GM13977 (cell line): ENCODE results near the gene NR2F1-AS1.

Experiments used
- DNase-seq: peaks from one replicate; pipeline ENCODE4 v3.0.0; 2012; ENCODE audit warnings: low spot score
- in situ Hi-C: fragments of 300-500 bp; cut with MboI; formaldehyde crosslinking; loops from one replicate; pipeline ENCODE4 v1.12.0; 2022; ENCODE audit warnings: low sequenced_read_pairs, low pct_unique_long_range_greater_than_20kb, mixed read lengths, inconsistent platforms; ENCODE audit not compliant: unreplicated experiment
- TF ChIP-seq, protein P1 (sequence below): IDR thresholded peaks from 2 replicates; pipeline ENCODE4 v1.5.1; 2012; ENCODE audit warnings: mild to moderate bottlenecking, control low read depth; ENCODE audit not compliant: insufficient read depth; ENCODE audit errors: extremely low read depth, missing control alignments

The NR2F1-AS1 gene

DNA sequence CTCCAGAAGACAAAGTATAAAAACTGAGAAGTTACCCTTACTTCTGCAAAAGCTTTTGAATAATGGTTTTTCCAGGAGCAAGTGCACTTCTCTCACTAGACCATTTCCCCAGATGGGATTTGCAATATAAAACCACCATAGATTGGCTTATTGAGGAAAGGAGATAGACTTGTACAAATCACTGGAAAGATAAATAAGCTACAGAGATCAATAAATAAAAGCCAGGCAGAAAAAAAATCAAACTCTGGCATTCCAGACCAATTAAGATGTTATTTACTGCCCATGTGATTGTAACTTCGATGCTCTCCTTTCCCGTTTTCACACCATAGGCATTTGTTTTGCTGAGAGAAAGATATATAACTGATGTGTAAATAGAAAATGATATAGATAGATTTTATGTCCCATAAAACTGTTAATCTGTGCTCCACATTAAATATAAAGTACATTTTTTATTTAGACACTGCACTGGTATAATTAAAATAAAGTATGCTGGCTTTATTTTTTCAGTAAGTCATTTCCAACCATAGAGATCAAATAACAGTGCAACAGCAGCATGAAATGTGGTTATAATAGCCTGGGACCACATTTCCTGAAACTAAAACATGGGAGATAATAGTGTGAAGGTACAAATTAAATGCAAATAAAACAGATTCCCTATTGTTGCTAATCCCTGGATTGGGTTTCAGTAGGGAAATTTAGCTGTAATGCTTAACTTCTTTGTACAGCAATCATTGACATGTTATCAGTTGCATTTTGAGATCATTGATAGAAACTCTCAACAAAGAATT lies 177.7 kb downstream of the NR2F1-AS1 start:
- in situ Hi-C loops = no loop called here

DNA sequence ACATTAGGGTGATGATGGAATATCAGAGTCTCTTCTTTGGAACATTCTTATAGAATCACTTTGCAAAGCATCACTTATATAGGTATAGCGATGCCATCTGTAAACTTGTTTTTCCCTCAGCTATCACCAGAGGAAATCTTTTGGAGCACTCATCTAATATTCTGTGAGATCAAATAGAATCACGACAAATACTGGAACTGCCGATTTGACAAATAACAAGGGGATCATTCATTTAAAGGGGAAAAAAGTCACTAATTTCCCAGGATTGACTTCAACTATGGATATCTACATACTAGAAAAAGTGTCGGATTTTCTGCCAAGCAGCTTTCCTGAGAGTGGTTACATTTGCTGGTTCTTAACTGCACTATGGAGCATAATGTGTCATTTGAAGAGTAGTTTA lies 178.6 kb downstream of the NR2F1-AS1 start:
- no peak for DNase-seq
- TF ChIP-seq, protein P1, sequence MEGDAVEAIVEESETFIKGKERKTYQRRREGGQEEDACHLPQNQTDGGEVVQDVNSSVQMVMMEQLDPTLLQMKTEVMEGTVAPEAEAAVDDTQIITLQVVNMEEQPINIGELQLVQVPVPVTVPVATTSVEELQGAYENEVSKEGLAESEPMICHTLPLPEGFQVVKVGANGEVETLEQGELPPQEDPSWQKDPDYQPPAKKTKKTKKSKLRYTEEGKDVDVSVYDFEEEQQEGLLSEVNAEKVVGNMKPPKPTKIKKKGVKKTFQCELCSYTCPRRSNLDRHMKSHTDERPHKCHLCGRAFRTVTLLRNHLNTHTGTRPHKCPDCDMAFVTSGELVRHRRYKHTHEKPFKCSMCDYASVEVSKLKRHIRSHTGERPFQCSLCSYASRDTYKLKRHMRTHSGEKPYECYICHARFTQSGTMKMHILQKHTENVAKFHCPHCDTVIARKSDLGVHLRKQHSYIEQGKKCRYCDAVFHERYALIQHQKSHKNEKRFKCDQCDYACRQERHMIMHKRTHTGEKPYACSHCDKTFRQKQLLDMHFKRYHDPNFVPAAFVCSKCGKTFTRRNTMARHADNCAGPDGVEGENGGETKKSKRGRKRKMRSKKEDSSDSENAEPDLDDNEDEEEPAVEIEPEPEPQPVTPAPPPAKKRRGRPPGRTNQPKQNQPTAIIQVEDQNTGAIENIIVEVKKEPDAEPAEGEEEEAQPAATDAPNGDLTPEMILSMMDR = no peak
- in situ Hi-C loops = no loop called here

More for the DNA sequence above, 177.7 kb downstream of the NR2F1-AS1 start:
- DNase-seq = no peak
- TF ChIP-seq, protein P1 = no peak

DNA sequence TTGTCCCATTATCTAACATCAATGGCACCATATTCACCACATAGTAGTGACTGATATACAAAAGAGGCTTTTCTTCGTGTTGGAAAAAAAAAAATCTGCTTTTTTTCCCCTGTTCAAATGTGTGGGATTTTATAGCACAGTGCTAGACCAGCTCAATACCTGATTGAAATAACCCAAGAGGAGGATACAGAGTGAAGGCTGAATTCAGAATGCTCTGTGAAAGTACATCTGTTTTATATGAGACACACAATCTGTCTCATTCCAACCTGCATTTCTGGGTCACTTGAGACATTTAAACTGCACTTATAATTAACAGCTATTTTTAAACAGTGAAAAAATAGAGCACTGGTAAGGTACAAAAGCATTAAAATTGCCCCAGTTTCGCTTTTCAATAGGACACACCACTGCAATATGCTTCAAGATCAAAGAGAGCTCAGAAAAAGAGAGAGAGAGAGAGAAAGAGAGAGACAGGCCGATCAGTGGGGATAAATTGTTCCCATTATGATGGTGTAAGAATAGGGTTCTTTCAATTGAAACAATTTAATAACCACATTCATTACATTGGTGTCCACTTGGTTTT lies 179.3 kb downstream of the NR2F1-AS1 start:
- TF ChIP-seq, protein P1 = no peak
- in situ Hi-C loops = no loop called here
- DNase-seq = no peak

DNA sequence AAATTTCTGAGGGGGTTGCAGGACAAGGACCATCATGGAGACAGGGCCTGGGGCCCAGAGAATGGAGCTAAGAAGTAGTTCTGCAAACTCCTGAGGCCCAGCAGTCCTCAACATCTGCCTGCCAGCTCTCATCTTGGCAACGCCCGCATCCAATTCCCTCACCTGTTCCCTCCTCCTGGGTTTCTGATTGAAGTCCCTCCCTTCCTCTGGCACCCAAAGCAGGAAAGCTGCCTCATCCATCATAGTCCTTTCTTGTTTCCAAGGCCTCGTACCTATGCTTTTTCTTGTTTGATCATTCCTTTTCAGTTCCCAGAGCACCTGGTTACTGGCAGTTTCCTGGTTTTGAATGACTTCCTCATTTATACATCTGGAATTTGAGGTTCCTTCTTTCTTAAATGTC lies 181.3 kb downstream of the NR2F1-AS1 start:
- in situ Hi-C loops = no loop called here
- no peak for DNase-seq
- TF ChIP-seq, protein P1 = no peak

DNA sequence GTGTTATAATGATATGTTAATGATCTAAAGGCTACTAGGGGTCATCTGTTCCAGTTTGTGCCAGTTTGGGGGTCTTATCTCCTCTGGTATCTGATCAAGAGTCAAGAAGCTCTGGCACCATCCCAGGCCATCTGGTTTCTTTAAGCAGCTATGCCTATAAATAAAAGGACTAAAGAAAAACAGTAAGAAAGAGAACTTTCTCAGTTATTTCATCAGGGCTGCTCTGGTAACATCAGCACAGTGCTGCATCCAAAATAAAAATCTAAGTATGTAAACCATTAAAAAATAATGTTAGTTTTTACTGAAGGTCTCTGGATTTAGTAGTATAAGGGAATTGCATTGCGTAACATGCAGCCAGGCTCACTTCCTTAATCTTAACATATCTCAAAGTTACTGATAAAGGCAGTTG lies 185.0 kb downstream of the NR2F1-AS1 start:
- in situ Hi-C loops = no loop called here

DNA sequence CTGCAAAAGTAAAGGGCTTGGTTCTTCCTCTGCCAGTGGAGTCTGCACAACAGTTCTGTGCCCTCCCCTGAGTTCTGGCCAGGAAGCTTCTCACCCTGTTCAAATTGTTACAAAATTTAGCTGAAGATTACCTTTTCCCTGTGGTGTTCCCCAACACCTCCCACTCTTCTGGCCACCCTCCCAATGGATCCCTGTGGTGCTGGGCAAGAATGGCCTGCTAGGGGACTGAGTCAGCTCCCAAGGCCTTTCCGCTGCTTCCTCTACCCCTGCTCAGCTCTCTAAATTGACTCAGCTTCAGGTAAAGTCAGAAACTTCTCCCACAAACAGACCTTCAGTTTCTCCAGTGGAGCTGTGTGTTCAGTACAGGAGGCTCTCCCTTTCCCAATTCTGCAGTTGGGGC lies 186.0 kb downstream of the NR2F1-AS1 start:
- in situ Hi-C loops = no loop called here
- TF ChIP-seq, protein P1 = no peak

More for the DNA sequence above, 185.0 kb downstream of the NR2F1-AS1 start:
- TF ChIP-seq, protein P1 = no peak
- DNase-seq = no peak

More for the DNA sequence above, 186.0 kb downstream of the NR2F1-AS1 start:
- no peak for DNase-seq
